Ishikawa (cell line): ENCODE data around the gene PPP1CC.

Experiments
- CEBPB ChIP-seq: IDR thresholded peaks from 2 replicates; pipeline ENCODE4 v1.6.1; 2012
- CREB1 ChIP-seq: IDR thresholded peaks from 2 replicates; pipeline ENCODE4 v1.6.1; 2012; ENCODE audit warnings: low read depth
- EGR1 ChIP-seq: IDR thresholded peaks from 2 replicates; pipeline ENCODE4 v1.6.1; 2012
- EP300 ChIP-seq: IDR thresholded peaks from 2 replicates; pipeline ENCODE4 v1.6.1; 2012; ENCODE audit warnings: borderline replicate concordance
- FOXM1 ChIP-seq: IDR thresholded peaks from 2 replicates; pipeline ENCODE4 v1.6.1; 2012; ENCODE audit warnings: low read depth, borderline replicate concordance
- MAX ChIP-seq: IDR thresholded peaks from 2 replicates; pipeline ENCODE4 v1.6.1; 2012
- RAD21 ChIP-seq: IDR thresholded peaks from 2 replicates; pipeline ENCODE4 v1.6.1; 2012; ENCODE audit warnings: low read depth
- TCF12 ChIP-seq: IDR thresholded peaks from 2 replicates; pipeline ENCODE4 v1.6.1; 2012; ENCODE audit warnings: low read depth
- TEAD4 ChIP-seq: IDR thresholded peaks from 2 replicates; pipeline ENCODE4 v1.6.1; 2012
- YY1 ChIP-seq: IDR thresholded peaks from 2 replicates; pipeline ENCODE4 v1.6.1; 2012; ENCODE audit warnings: low read depth
- TF ChIP-seq, protein P1 (sequence below): IDR thresholded peaks from 2 replicates; pipeline ENCODE4 v1.6.1; 2012
- TF ChIP-seq, protein P2 (sequence below): IDR thresholded peaks from 2 replicates; pipeline ENCODE4 v1.6.1; 2012; ENCODE audit warnings: low read depth, mild to moderate bottlenecking

DNA sequence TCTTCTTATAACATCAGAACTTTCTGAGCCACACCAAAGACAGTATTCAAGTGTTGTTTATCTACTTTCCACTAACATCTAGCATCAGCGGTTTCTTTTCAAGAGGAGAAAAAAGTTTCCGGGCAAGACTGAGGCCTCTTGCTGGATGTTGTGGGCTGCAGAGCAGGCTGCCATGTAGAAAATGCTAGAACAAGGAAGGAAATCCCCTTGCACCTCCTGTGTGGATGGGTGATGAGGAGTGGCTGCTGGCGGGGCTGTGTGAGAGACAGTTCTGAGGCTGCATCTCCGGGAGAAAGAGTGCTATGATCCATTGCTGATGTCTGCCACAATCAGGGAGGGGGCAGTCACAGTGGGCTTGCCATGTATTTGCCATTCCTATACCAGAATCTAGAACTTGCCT, 37.8 kb upstream of the PPP1CC start:
- TF ChIP-seq, protein P1, sequence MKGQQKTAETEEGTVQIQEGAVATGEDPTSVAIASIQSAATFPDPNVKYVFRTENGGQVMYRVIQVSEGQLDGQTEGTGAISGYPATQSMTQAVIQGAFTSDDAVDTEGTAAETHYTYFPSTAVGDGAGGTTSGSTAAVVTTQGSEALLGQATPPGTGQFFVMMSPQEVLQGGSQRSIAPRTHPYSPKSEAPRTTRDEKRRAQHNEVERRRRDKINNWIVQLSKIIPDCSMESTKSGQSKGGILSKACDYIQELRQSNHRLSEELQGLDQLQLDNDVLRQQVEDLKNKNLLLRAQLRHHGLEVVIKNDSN: no peak
- TF ChIP-seq, protein P2, sequence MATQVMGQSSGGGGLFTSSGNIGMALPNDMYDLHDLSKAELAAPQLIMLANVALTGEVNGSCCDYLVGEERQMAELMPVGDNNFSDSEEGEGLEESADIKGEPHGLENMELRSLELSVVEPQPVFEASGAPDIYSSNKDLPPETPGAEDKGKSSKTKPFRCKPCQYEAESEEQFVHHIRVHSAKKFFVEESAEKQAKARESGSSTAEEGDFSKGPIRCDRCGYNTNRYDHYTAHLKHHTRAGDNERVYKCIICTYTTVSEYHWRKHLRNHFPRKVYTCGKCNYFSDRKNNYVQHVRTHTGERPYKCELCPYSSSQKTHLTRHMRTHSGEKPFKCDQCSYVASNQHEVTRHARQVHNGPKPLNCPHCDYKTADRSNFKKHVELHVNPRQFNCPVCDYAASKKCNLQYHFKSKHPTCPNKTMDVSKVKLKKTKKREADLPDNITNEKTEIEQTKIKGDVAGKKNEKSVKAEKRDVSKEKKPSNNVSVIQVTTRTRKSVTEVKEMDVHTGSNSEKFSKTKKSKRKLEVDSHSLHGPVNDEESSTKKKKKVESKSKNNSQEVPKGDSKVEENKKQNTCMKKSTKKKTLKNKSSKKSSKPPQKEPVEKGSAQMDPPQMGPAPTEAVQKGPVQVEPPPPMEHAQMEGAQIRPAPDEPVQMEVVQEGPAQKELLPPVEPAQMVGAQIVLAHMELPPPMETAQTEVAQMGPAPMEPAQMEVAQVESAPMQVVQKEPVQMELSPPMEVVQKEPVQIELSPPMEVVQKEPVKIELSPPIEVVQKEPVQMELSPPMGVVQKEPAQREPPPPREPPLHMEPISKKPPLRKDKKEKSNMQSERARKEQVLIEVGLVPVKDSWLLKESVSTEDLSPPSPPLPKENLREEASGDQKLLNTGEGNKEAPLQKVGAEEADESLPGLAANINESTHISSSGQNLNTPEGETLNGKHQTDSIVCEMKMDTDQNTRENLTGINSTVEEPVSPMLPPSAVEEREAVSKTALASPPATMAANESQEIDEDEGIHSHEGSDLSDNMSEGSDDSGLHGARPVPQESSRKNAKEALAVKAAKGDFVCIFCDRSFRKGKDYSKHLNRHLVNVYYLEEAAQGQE: no peak
- TF ChIP-seq RAD21 (no peak), TCF12 (no peak), CEBPB (no peak), CREB1 (no peak), MAX (no peak), YY1 (no peak), EP300 (no peak), TEAD4 (no peak), FOXM1 (no peak), EGR1 (no peak)
